GM18858 (cell line): Measurements from ENCODE around the gene AGPAT1.
"Not testable (repeated sequence)": the region's sequence is repeated elsewhere in the genome, so short reads cannot be mapped to it uniquely, and the experiment has no call there.

Experiments used
- ATAC-seq: cut with Tn5 transposase; IDR thresholded peaks from one replicate; pipeline ENCODE4 v1.9.1; 2021; ENCODE audit not compliant: unreplicated experiment

AGPAT1 gene, protein sequence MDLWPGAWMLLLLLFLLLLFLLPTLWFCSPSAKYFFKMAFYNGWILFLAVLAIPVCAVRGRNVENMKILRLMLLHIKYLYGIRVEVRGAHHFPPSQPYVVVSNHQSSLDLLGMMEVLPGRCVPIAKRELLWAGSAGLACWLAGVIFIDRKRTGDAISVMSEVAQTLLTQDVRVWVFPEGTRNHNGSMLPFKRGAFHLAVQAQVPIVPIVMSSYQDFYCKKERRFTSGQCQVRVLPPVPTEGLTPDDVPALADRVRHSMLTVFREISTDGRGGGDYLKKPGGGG

DNA sequence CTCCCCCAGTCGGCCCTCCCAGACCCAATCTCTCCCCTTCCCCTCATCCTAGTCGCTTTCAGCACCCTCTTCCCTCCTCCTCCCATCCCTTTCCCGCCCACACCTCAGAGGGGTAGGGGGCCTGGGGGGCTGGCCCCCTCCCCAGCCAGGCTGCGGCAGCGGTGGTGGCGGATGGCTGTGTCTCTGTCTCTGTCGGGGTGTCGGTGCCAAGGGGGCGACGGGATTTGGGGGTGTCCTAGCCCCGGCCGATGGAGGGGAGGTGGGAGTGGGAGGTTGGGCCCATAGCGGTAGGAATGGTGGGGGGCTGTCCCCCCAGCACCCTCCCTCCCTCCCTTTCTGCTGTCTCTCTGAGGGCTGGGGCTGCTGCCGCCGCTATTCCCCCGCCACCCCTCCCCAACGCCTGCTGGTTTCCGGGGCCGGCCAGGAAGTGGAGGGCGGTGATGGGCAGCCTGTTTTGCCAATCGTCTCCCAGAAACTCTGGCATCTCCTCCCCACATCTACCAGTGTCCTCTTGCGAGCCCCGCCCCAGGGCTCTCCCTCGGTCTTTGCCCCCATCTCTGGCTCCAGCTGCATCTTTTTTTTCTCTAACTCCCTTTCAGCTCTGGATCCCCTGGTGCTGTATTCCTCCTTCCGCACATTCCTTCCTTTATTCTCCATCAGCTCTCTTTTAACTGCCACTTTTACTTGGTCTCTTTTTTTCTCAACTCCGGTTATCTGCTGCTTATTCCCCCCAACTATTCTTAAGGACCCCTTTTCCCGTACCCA is at the start of gene AGPAT1:
TSS of gene AGPAT1 (minus strand) at position 374 of the 765 bp plus-strand sequence. CDS start 4,588 bp downstream, outside the sequence.
- no peak for ATAC-seq

DNA sequence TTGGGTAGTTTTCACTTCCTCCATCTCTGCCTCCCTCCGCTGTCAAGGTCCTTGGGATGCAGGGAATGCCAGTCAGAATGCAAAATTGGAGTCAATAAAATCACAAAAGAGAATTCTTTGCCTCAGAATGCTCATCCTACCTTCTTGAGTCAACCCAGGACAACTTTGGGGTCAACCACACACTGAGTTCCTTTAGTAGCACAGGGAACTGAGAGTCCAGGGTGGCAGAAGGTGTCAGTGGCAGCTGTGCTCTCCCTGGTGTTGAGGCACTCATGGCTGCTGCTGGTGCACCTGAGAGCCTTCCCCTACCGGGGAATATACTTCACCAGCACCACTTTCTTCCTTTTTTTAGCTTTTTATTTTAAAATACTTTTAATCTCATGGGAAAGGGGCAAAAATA is 48.8 kb upstream of the AGPAT1 start:
- ATAC-seq: no peak

- ATAC-seq: no peak
Measured at GRCh38 chr6:32223258-32224235, 47.7 kb upstream of the AGPAT1 start, which contains the start of gene NOTCH4. NOTCH4 (minus strand) TSS chr6:32224067; CDS start chr6:32223928, 139 bp downstream.

DNA sequence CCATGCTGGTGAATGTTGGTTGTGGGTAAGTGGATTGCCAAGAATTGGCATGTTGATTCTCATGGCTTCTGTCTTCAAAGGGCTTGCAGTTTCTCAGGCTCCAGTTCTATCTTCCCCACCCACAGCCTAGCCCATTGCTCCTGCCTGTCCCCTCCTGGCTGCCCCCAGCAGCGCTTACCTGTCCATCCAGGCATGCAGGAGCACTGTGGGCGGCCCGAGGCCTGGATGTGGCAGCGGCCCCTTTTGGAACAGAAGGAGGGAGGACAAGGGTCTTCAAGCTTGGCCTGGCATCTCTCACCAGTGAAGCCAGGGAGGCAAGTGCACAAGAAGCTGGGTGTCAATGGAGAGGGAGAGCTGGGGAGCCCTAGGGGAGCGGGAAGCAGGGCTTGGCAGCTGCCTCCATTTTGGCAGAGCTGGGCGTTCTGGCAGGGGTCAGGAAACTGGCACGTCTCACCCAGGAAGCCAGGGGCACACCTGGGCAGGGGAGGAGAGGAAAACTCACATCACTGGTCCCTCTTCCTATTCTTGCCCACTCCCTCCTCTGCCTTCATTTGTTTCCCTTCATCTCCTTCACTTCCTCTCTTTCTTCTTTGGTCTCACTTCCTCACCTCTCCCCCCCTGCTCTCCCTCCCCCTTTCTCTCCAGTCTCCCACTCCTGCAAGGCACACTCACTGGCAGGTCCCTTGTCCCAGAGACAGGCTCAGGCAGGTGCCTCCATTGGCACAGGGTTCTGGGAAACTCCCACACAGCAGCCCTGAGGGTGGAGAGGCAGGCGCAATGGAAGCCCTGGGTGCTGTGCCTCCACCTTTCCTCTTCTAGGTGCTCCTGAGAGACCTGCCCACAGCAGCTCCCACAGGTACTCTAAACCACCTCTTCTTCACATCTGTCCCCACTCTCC is 46.7 kb upstream of the AGPAT1 start:
- ATAC-seq: no peak

DNA sequence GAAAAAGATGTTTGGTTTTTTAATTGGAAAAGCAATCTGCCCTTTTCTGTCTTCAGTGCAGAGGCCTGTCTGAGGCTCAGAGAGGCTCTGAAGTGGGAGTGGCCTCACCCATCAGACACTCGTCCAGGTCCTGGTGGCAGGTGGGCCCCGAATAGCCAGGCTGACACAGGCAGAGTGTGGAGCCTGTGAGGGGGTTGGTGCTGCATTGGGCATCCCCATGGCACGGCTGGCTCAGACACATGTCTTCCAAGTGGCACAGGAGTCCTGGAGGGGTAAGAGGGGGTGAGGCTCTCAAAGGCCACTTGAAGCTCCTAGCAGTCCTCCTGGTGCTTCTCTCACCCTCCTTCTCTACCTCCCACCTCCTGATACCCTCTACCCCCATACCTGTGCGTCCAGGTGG is 44.1 kb upstream of the AGPAT1 start:
- ATAC-seq: no peak

GRCh38 chr6:32218167-32218566 is 42.3 kb upstream of the AGPAT1 start:
- no peak for ATAC-seq

GRCh38 chr6:32216998-32217397 is 41.1 kb upstream of the AGPAT1 start:
- no peak for ATAC-seq

- ATAC-seq: no peak
Measured at GRCh38 chr6:32216285-32216684, 40.4 kb upstream of the AGPAT1 start.

DNA sequence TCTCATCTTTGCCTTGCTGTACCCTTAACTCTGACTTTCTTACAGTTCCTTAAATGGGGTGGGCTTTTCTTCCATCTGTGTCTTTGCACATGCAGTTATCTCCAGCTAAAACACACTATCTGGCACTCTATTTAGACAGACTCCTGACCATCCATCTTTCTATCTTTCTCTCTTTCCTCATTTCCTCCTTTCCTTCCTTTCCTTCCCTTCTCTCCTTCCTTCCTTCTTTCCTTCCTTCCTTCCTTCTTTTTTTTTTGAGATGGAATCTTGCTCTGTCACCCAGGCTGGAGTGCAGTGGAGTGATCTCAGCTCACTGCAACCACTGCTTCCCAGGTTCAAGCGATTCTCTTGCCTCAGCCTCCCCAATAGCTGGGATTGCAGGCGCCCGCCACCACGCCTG is 39.7 kb upstream of the AGPAT1 start:
- no peak for ATAC-seq

DNA sequence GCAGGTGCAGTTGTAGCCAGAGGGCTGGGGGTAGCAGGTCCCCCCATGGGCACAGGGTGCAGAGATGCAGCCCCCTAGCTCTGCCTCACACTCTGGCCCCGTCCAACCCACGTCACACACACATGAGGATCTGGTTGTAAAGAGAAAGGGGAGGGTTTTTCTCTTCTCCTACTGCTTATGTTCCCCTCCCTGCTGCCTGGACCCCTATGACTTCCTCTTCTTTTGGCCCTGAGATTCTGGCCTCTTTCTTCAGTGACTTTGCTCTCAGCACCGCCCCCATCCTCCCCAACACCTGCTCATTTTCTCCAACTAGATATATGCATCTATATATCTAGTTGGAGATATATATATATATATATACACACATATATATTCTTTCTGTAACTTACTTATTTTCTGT is 38.2 kb upstream of the AGPAT1 start:
- ATAC-seq: no peak

DNA sequence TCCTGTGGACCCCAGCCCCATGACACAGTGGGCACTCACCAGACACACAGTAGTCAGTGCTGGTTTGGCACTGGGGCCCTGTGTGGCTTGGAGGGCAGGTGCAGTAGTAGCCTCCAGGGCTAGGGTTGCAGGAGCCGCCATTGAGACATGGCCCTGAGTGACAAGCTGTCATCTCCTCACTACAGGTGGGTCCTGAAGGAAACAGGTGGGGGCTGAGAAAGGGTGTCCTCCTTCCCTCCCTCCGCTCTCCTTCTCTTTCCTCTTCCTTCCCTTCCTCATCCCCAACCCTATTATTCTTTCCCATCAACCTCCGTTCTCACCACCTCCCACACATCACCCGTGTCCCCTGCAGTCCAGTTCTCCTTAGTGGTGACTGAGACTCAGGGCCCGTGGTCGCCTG is 37.8 kb upstream of the AGPAT1 start:
- ATAC-seq: no peak

DNA sequence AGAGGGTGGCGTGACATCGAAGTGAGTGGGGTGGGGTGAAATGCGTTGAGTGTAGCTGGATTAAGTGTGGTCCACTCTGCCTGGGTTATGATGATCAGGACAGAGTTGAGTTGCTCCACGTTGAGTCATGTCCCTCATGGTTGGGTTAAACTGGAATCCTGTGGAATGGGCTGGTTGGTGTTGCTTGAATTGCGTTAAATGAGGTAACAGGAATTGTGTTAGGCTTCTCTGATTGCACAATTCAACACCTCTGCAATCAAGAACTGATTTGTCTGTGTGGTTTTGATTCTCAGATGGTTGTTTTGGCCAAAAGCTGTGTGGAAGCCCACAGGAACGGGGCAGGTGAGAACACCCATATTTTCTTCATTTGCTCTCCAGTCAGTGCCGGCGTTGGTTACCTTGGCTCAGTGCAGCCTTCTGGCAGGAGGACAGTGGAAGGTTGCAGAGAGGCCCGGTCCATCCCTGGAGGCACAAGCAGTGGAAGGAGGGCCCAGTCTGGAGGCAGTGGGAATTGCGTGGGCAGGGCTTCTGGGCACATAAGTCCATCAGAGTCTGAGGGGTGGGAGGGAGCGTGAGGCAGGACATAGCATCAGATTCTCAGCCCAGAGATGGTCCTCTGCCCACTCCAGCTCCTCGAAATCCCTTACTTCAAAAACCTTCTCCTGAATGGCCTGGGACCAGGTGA is 36.3 kb upstream of the AGPAT1 start:
- ATAC-seq: no peak

GRCh38 chr6:32211432-32211831 is 35.5 kb upstream of the AGPAT1 start:
- not testable (repeated sequence) for ATAC-seq

DNA sequence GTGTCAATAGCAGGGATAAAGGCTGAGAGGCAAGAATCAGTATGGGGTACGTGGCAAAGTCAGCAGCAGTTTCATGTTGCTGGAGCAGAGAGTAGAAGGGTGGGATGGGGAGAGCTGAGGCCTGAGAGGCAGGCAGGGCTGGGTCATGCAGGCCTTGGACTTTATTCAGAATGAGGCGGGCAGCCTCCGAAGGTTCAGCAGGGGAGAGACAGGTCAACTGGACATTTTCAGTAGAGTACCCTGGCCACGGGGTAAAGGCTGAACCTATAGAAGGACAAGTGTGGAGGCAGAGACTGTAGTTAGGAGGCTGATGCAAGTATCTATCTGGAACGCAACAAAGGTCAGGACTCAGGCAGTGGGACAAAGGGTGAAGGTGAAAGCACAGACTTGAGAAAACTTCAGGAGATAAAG is 34.3 kb upstream of the AGPAT1 start:
- no peak for ATAC-seq

DNA sequence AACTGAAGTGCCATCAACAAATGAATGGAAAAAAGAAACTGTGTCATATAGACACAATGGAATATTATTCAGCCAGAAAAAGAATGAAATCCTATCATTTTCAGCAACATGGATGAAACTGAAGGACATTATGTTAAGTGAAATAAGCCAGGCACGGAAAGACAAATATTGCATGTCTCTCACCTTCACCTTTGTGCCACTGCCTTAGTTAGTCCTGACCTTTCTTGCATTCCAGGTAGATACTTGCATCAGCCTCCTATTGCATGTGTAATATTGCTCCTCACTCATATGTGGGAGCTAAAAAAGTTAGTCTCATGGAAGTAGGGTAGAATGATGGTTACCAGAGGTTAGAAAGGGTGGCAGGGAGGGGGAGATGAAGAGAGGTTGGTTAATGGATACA is 33.1 kb upstream of the AGPAT1 start:
- no peak for ATAC-seq

GRCh38 chr6:32204268-32204715 is 28.4 kb upstream of the AGPAT1 start:
- no peak for ATAC-seq

- ATAC-seq: no peak
Measured at GRCh38 chr6:32203426-32204267, 27.8 kb upstream of the AGPAT1 start.

DNA sequence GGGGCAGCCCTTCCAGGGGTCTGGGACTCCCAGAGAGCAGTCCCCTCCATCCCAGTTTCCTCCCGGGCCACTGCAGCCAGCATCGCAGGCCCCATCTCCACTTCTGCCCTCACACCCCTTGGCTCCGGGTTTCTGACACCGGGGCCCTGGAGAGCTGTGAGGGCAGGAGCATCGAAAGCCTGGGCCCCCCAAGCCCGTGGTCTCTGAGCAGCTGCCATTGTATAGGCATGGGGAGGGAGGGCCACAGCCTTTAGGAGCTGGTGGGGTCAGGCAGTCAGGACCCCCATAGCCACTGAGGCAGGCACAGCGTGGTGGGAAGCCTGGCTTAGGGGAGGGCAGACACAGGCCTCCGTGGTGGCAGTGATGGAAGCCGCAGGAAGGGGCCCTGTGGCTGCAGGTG is 26.3 kb upstream of the AGPAT1 start:
- ATAC-seq: no peak
